Keratinocyte (primary cell): ENCODE measurements around the gene CCNY. TPM values are rescaled to one million over a fixed set of nuclear protein-coding genes. Genes with fewer than 3 reads are reported as not detected.
"Not testable (repeated sequence)": the region's sequence is repeated elsewhere in the genome, so short reads cannot be mapped to it uniquely, and the experiment has no call there.

Experiments used
- DNase-seq: peaks from one replicate; pipeline ENCODE4 v3.0.0-alpha.2; 2011; ENCODE audit warnings: low read depth, missing footprints, low spot score
- FAIRE-seq: peaks from 2 replicates; lab custom pipeline; 2011; peaks lifted over from hg19 to GRCh38; lab: Jason Lieb, UNC
- H2AFZ ChIP-seq: 2 replicates; pipeline ENCODE4 v1.6.0; 2012; ENCODE audit warnings: low read length, control low read depth, inconsistent platforms; ENCODE audit not compliant: control insufficient read depth
- H3K27ac ChIP-seq: 2 replicates; pipeline ENCODE4 v1.5.1; 2011; ENCODE audit warnings: low read length; ENCODE audit not compliant: control insufficient read depth, insufficient read depth
- H3K27me3 ChIP-seq: 3 replicates; pipeline ENCODE4 v1.6.0; 2011; ENCODE audit warnings: low read length; ENCODE audit not compliant: control insufficient read depth, insufficient read depth; ENCODE audit errors: extremely low read depth
- H3K36me3 ChIP-seq, 2 experiments: 2 replicates in 1 of 2; 3 replicates in 1 of 2; pipeline ENCODE4 v1.5.1; 2011; ENCODE audit warnings: low read length in 2 of 2, mild to moderate bottlenecking in 1 of 2; ENCODE audit not compliant: control insufficient read depth in 2 of 2, insufficient read depth in 2 of 2; ENCODE audit errors: extremely low read depth in 1 of 2
- H3K4me1 ChIP-seq: 3 replicates; pipeline ENCODE4 v1.5.1; 2011; ENCODE audit warnings: low read length; ENCODE audit not compliant: control insufficient read depth, insufficient read depth; ENCODE audit errors: extremely low read depth
- H3K4me2 ChIP-seq: 3 replicates; pipeline ENCODE4 v1.6.0; 2011; ENCODE audit warnings: low read depth, low read length; ENCODE audit not compliant: control insufficient read depth, insufficient read depth; ENCODE audit errors: extremely low read depth
- H3K4me3 ChIP-seq, 3 experiments: fragments of 200-600 bp in 1 of 3; sonication (generic) in 1 of 3; 2 replicates in 2 of 3; 3 replicates in 1 of 3; pipeline ENCODE4 v1.5.1; 2011 to 2016; ENCODE audit warnings: low read length in 3 of 3, mild to moderate bottlenecking in 3 of 3, control low read depth in 2 of 3, inconsistent platforms in 1 of 3, low read depth in 1 of 3, mixed read lengths in 1 of 3, mixed run types in 1 of 3, moderate library complexity in 1 of 3; ENCODE audit not compliant: control insufficient read depth in 2 of 3, insufficient read depth in 2 of 3; ENCODE audit errors: extremely low read depth in 1 of 3
- H3K79me2 ChIP-seq: 2 replicates; pipeline ENCODE4 v1.6.0; 2012; ENCODE audit warnings: low read length; ENCODE audit not compliant: control insufficient read depth, insufficient read depth
- H3K9ac ChIP-seq: 3 replicates; pipeline ENCODE4 v1.6.0; 2011; ENCODE audit warnings: low read length; ENCODE audit not compliant: control insufficient read depth, insufficient read depth; ENCODE audit errors: extremely low read depth
- H3K9me1 ChIP-seq: 3 replicates; pipeline ENCODE4 v1.6.0; 2011; ENCODE audit warnings: low read length; ENCODE audit not compliant: control insufficient read depth, insufficient read depth; ENCODE audit errors: extremely low read depth
- H3K9me3 ChIP-seq: 2 replicates; pipeline ENCODE4 v1.5.1; 2012; ENCODE audit warnings: low read depth, low read length; ENCODE audit not compliant: control insufficient read depth
- H4K20me1 ChIP-seq: 3 replicates; pipeline ENCODE4 v1.6.0; 2011; ENCODE audit warnings: low read length; ENCODE audit not compliant: control insufficient read depth, insufficient read depth; ENCODE audit errors: extremely low read depth
- CTCF ChIP-seq, 3 experiments: IDR thresholded peaks in 1 of 3; conservative IDR thresholded peaks in 1 of 3; optimal IDR thresholded peaks in 1 of 3; 2 replicates in 2 of 3; 3 replicates in 1 of 3; pipeline versions ENCODE3 to v1.5.1; 2011; ENCODE audit warnings: low read length in 3 of 3, mild to moderate bottlenecking in 3 of 3, moderate library complexity in 2 of 3, control low read depth in 1 of 3, inconsistent platforms in 1 of 3; ENCODE audit not compliant: insufficient read depth in 2 of 3; ENCODE audit errors: extremely low read depth in 1 of 3
- EZH2 ChIP-seq: IDR thresholded peaks from one replicate; pipeline ENCODE4 v1.6.1; 2012; ENCODE audit warnings: inconsistent platforms, mild to moderate bottlenecking, low read length, moderate library complexity
- dilution Hi-C: fragments of 300-500 bp; cut with MboI; formaldehyde crosslinking; loops from one replicate; pipeline ENCODE4 v1.7.0; 2020; ENCODE audit warnings: low sequenced_read_pairs; ENCODE audit not compliant: extremely low pct_ligation_motif_present
- polyA plus RNA-seq, 5 experiments: library from polyadenylated mRNA; depleted of rRNA in 3 of 5; stranded (reverse) in 3 of 5; stranded (forward) in 1 of 5; unstranded in 1 of 5; fragments of >200 nt; gene quantifications; 1 replicate in 1 of 5; 2 replicates in 3 of 5; 3 replicates in 1 of 5; pipeline versions ENCODE4 v1.2.1 to v1.2.3, GENCODE V29; 2011 to 2012; ENCODE audit warnings: missing spikeins in 2 of 5, low read depth in 1 of 5, low replicate concordance in 1 of 5

CCNY gene
- polyA plus RNA-seq, 1 donor (not counting 4 experiments of a cell fraction or from before 2014, with no cell fraction given) = 58.9 TPM

- Histone ChIP-seq H3K79me2 (no peaks in the 10 kb centered on the region), H2AFZ (no peak overlapping the region), H3K4me2 (no peak overlapping the region), H3K9ac (no peak overlapping the region), H3K4me1 (no peaks in the 10 kb centered on the region), H3K4me3 (no peak overlapping the region), H3K9me1 (peaks cover 2% of the 10 kb centered on the region), H3K27ac (no peak overlapping the region), H3K9me3 (no peaks in the 10 kb centered on the region), H3K27me3 (no peaks in the 10 kb centered on the region), H3K36me3 (peaks cover 8 to 16% of the 10 kb centered on the region in 2 experiments), H4K20me1 (no peaks in the 10 kb centered on the region)
- TF ChIP-seq CTCF (optimal IDR thresholded peaks at IDR 0.05 in 1 of 3, IDR thresholded peaks at IDR 0.05 in 1 of 3, conservative IDR thresholded peaks at IDR 0.05 in 1 of 3; ENCODE audit: extremely low read depth in 1 of 3, insufficient read depth in 2 of 3, low read length in 3 of 3) (no peak), EZH2 (no peak)
- dilution Hi-C loops = no loop called here
- FAIRE-seq (no peak), DNase-seq (no peak)
These were observed 200.5 kb downstream of the CCNY start for GRCh38 chr10:35536789-35537188.

GRCh38 chr10:35537925-35538324 is 201.6 kb downstream of the CCNY start:
- H2AFZ ChIP-seq, H3K9ac ChIP-seq, H3K27me3 ChIP-seq, H3K4me1 ChIP-seq, DNase-seq, H3K27ac ChIP-seq, FAIRE-seq, H3K9me1 ChIP-seq, H3K4me3 ChIP-seq, dilution Hi-C loops, H3K79me2 ChIP-seq, H3K9me3 ChIP-seq, H3K4me2 ChIP-seq, H4K20me1 ChIP-seq: not testable (repeated sequence)
- peaks cover 8 to 14% of the 10 kb centered on the region in 2 experiments for H3K36me3 ChIP-seq
